Muscle layer of duodenum (tissue), 2 donors: ENCODE data around the gene PIK3R6.

Experiments used
- H3K27ac ChIP-seq: one replicate; pipeline ENCODE4 v1.7.0; 2013; ENCODE audit warnings: mild to moderate bottlenecking, low read length
- H3K27me3 ChIP-seq: one replicate; pipeline ENCODE4 v1.7.0; 2013; ENCODE audit warnings: low read depth, mild to moderate bottlenecking, control low read depth, low read length
- H3K36me3 ChIP-seq, 2 donors: one replicate each; pipeline ENCODE4 v1.7.0; 2013; ENCODE audit warnings: low read length in 2 of 2, control low read depth in 1 of 2, mild to moderate bottlenecking in 1 of 2; ENCODE audit not compliant: insufficient read depth in 2 of 2, control insufficient read depth in 1 of 2
- H3K4me1 ChIP-seq, 2 donors: one replicate each; pipeline ENCODE4 v1.7.0; 2013; ENCODE audit warnings: low read length in 2 of 2, mild to moderate bottlenecking in 2 of 2, control low read depth in 1 of 2, moderate library complexity in 1 of 2; ENCODE audit not compliant: insufficient read depth in 2 of 2, control insufficient read depth in 1 of 2
- H3K4me3 ChIP-seq, 2 donors: one replicate each; pipeline ENCODE4 v1.7.0; 2013; ENCODE audit warnings: low read length in 2 of 2, low read depth in 1 of 2, mild to moderate bottlenecking in 1 of 2
- H3K9me3 ChIP-seq, 2 donors: one replicate each; pipeline ENCODE4 v1.7.0; 2013; ENCODE audit warnings: low read length in 2 of 2, control low read depth in 1 of 2, mild to moderate bottlenecking in 1 of 2; ENCODE audit not compliant: control insufficient read depth in 1 of 2
- donor health status: healthy.

The PIK3R6 gene

DNA sequence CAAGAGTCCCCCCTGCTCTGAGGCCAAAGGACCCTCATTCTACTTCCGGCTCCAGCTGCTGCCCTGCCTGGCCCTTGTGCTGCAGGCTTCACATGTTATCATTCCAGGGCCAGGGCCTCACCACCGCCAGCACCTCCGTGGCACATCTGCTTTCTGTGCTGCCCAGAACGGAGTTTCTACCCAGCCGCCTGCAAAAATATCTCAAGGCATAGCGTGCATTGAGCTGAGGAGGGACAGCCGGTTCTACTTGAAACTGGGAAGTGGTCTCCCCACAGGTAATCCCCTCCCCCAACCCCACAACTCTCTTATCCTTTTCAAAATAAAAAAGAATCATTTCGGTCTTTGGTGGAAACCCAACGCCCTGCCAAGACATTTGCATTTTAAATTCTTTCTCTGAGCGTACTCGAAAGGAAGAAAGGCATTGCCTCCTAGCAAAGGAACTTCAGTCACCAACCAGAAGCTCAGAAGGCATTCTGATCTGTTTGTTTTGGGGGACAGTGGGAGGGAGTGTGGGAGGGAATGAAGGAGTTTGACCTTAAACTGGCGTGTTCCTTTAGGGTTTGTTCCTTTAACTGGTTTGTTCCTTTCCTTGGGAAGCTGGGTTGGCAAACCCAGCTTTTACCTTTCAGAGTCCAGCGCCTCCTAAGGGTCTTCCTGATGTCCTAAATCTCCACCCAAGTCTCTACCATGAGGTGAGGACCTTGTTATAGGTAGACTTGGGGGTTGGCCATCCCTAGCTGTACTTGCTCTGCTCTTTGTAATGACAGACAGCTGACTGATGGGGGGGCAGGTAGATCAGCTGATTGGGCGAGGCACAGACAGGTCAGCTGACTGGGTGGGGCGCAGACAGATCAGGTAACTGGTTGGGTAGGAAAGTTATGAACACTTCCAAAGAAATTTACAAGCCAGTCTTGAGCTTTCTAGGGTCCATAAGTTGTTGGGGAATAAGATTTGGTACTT lies 33.4 kb upstream of the PIK3R6 start:
- Histone ChIP-seq H3K27ac (no peak overlapping the region), H3K9me3 (no peaks in the 10 kb centered on the region), H3K36me3 (peaks cover 0 to 7% of the 10 kb centered on the region in 2 donors), H3K4me3 (no peak overlapping the region), H3K4me1 (no peaks in the 10 kb centered on the region), H3K27me3 (no peaks in the 10 kb centered on the region)

DNA sequence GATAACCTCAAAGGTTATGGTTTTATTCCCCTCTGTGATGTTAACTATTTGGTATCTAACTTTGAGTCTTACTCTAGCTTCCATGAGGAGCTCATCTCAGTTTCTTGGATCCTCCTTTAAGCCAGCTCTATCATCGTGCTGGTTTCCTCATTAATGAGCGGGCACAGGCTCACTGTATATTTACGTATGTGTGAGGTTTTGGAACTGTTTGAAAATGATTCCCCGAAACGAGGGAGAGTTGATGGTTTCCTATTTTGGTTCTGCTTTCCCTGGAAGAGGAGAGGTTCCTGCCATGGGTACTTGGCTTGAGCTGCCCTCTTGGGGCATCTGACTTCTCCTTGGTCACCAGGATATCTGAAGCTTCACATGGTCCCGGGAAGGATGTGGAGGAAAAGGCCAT lies 32.7 kb upstream of the PIK3R6 start:
- no peak overlapping the region for H3K27ac ChIP-seq
- no peaks in the 10 kb centered on the region for H3K4me1 ChIP-seq
- no peaks in the 10 kb centered on the region for H3K27me3 ChIP-seq
- no peaks in the 10 kb centered on the region for H3K9me3 ChIP-seq
- H3K4me3 ChIP-seq: no peak overlapping the region
- peaks cover 0 to 7% of the 10 kb centered on the region in 2 donors for H3K36me3 ChIP-seq

DNA sequence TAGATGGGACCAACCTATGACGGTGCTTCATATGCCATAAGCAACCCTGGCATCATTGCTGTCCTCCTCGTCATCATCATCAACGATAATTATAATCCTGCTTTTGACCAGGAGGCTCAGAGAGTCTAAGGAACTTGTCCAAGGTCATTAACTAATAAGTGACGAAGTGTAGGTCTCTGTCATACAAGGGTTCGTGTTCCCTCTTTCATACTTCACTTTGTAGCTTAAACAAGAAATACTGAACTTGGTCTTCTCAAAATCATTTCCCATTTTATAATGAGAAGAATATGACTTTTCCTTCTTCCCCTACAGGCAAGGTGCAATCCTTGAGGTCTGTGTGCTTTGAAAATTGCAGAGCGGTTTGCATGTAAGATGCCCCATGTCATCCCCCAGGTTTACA lies 31.2 kb upstream of the PIK3R6 start:
- Histone ChIP-seq H3K27ac (no peak overlapping the region), H3K36me3 (no peaks in the 10 kb centered on the region), H3K9me3 (no peaks in the 10 kb centered on the region), H3K27me3 (no peaks in the 10 kb centered on the region), H3K4me3 (no peak overlapping the region), H3K4me1 (peaks cover 0 to 5% of the 10 kb centered on the region in 2 donors)

DNA sequence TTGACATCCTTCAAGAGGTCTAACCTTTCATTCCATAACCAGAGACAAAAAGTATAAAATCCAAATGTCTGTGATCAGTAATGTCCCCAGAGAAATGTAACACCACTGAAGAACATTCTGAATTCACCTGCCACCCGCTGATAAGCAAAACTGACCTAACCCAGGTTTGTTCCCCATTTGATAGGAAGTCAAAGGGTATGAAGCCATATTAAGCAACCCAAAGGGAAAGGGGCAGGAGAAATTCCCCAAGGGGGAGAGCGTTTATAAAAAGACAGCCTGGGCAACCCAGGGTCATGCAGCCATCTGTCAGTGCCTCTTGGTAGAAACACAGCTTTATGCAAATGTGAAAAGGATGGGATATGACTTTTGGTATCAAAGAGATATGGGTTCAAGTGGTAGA lies 30.7 kb upstream of the PIK3R6 start:
- H3K9me3 ChIP-seq: no peaks in the 10 kb centered on the region
- no peak overlapping the region for H3K4me3 ChIP-seq
- no peaks in the 10 kb centered on the region for H3K27me3 ChIP-seq
- H3K27ac ChIP-seq: no peak overlapping the region
- H3K4me1 ChIP-seq: peaks cover 0 to 5% of the 10 kb centered on the region in 2 donors
- H3K36me3 ChIP-seq: no peaks in the 10 kb centered on the region

DNA sequence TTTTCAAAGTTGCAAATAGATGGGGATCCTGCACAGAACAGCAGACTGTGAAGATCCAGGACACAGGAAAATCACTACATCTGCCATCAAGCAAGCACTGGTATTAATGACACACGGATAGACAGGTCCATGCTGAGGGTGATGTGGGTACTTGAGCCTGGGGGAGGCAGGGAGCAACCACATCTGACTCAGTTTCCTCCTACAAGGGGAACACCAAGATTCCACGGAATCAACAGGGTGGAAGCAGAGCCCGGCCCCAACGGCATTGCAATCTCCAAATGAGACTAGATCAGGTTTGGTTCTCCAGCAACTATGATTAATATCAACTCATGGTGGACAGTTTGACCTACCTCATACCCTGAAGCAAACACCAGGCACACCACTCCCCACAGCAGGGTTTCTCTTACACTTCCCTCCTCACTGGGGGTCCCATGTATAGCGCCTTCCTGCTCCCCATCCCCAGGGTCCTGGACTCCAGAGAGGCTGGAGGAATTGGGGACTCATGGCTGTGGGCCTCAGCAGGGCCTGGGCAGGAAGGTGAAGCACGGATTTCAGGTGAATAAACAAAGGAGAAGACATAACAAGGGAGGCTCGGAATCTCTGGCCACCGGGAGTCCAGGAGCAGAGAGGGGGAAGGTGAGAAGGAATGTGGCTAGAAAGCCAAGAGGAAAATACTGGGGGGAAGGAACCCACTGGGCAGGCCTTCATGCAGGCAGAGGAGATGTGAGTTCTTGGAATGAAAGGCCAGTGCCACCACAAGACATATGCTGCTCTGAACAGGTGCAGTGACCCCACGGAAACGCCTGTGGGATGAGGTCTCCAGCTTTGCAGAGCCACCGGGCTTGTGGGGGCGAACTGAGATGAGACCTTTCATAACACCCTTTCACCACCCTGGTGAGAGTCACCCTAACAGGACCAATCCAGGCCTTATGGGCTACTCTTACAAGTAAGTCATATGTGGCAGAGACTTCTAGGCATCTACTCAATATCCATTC lies 29.5 kb upstream of the PIK3R6 start:
- Histone ChIP-seq H3K27ac (no peak overlapping the region), H3K9me3 (no peaks in the 10 kb centered on the region), H3K4me1 (peaks cover 0 to 5% of the 10 kb centered on the region in 2 donors), H3K27me3 (no peaks in the 10 kb centered on the region), H3K36me3 (no peaks in the 10 kb centered on the region), H3K4me3 (no peak overlapping the region)

DNA sequence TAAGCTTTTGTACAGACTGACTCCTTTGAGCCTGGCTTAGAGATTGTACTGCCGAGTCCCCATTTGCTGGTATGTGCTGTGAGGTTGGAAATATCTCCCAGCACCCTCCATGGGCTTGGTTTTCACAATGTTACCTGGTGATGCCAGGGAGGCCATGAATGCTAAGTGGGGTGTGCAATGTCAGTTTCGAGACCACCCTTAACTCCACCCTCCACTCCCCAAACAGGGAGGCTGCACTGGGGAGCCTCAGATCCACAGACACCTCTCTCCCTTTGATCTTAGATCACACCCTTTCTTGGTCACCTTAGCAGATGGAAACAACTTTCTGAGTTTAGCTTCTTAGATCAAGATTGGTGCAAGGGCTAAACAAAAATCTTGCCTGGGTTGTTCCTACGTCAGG lies 28.6 kb upstream of the PIK3R6 start:
- no peaks in the 10 kb centered on the region for H3K27me3 ChIP-seq
- no peak overlapping the region for H3K27ac ChIP-seq
- H3K9me3 ChIP-seq: no peaks in the 10 kb centered on the region
- H3K36me3 ChIP-seq: no peaks in the 10 kb centered on the region
- peaks cover 0 to 5% of the 10 kb centered on the region in 2 donors for H3K4me1 ChIP-seq
- no peak overlapping the region for H3K4me3 ChIP-seq

DNA sequence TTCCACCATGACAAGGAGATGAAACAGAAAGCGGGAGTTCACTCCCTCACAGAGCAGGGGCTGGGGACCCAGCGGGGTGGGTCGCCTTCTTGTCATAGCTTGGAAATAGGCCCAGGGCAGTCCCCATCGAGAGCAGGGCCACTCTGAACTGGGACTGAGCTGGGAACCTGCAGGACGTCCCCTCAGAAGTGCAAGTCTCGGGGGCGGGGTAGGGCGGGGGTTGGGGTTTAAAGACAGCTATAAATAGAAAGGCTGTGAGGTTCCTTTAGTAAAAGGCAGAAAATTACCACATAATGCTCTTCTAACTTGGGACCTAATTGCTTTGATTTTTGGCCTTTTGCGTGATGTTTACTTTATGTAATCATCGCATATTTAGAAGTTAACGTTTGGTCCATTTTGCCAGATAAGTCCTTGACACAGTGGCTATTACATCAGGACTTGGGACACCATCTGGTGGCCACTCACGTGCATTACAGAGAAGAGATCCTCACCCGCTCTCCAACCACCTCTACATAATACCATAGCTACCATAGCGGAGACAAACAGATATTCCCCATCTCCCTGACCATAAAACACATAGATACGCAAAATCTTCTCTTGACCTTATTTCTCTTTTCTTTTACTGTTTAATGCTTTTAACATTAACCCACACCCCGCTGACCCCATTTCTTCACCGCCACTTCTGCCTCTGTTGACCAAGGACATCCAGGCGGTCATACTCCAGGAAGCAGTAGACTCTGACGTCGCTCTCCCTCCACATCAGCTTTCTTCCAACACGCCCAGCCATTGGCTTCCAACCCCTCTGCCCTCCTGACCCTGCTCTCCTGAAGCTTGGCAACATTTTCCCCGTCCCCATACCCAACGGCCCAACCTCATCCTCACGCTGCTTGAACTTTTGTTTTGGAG lies 27.5 kb upstream of the PIK3R6 start:
- Histone ChIP-seq H3K27me3 (no peaks in the 10 kb centered on the region), H3K9me3 (no peaks in the 10 kb centered on the region), H3K4me1 (peaks cover 0 to 5% of the 10 kb centered on the region in 2 donors), H3K36me3 (no peaks in the 10 kb centered on the region), H3K27ac (no peak overlapping the region), H3K4me3 (no peak overlapping the region)

DNA sequence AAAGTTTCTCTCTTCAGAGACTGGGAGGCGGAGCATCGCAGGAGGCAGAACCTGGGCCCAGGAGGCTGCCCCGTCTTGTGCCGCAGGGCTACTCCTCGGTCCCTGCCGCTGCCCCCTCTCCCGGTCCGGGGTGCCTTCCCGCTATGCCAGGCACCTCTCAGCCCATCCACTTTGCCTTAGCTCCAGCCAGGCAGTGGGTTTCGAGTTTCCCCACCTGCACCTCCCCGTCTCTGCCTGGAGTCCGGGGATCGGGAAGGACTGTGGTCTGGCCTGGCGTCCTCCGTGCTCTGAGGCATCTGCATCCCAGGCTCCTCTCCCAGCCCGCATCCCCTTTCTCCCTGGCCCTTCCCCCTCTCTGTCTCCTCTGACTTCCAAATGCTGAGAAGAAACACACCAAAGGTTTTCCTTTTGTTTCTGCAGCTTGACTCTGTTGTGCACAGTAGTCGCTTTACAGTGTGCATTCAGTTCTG lies 26.8 kb upstream of the PIK3R6 start:
- Histone ChIP-seq H3K27me3 (no peaks in the 10 kb centered on the region), H3K36me3 (no peaks in the 10 kb centered on the region), H3K4me3 (no peak overlapping the region), H3K27ac (no peak overlapping the region), H3K9me3 (no peaks in the 10 kb centered on the region), H3K4me1 (peaks cover 0 to 5% of the 10 kb centered on the region in 2 donors)

DNA sequence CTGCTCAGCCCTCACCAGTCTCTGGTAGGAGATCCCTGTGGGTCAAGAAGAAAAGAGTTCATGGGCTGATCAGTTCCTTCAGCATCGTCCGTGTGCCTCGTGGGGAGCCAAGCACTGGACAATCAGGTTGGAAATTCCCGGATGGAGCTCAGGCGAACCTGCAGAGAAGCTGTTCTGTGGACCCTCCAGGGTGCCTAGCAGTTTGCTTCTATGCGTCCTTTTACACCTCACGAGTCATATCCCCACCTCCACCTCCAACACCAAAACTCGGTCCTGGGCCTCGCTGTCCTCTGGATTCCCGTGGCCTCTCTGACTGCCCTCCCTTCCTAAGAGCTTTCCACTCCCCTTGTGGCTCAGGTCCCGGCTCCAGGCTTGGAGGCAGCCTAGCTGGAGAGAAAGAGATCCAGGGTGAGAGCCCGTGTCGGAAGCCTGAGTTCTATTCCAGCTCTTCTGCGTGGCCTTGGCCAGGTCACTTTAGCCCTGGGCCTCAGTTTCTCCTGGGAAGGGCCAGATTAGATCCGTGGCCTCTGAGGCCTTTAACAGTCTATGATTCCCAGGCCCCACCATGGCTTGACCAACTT lies 26.2 kb upstream of the PIK3R6 start:
- H3K27me3 ChIP-seq: no peaks in the 10 kb centered on the region
- no peaks in the 10 kb centered on the region for H3K36me3 ChIP-seq
- H3K4me3 ChIP-seq: no peak overlapping the region

DNA sequence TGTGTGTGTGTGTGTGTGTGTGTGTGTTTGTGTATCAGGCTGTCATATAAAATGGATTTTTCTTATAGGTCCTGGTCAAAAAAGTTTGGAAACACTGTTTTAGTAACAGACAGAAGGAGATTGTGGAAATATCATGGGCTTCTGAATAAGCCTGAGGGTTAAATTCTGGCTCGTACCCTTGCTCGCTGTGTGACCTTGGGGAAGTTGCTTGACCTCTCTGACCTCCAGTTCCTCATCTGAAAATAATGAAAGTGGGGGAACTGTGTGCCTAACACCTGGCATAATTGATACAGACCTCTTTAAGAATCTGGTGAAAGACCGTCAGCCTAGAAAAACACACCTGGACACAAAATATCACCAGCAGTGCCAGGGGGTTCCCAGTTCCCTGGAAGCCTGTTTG lies 25.6 kb upstream of the PIK3R6 start:
- Histone ChIP-seq H3K36me3 (no peaks in the 10 kb centered on the region), H3K4me1 (peaks cover 0 to 5% of the 10 kb centered on the region in 2 donors), H3K4me3 (no peak overlapping the region), H3K27me3 (no peaks in the 10 kb centered on the region), H3K9me3 (no peaks in the 10 kb centered on the region), H3K27ac (no peak overlapping the region)

More for the DNA sequence above, 26.2 kb upstream of the PIK3R6 start:
- Histone ChIP-seq H3K9me3 (no peaks in the 10 kb centered on the region), H3K4me1 (peaks cover 0 to 5% of the 10 kb centered on the region in 2 donors), H3K27ac (no peak overlapping the region)
